HG02885 (cell line): ENCODE results near the gene ANKRD28.
"Not testable (repeated sequence)": the region's sequence is repeated elsewhere in the genome, so short reads cannot be mapped to it uniquely, and the experiment has no call there.

Experiments used
- ATAC-seq: cut with Tn5 transposase; IDR thresholded peaks from one replicate; pipeline ENCODE4 v1.9.1; 2021; ENCODE audit warnings: mild to moderate bottlenecking; ENCODE audit not compliant: unreplicated experiment, poor library complexity

ANKRD28 gene

GRCh38 chr3:15619659-15620464 lies 177.9 kb downstream of the ANKRD28 start:
- not testable (repeated sequence) for ATAC-seq
